DOHH2 (cell line): Measurements from ENCODE around the gene CDK3.

Source experiments
- CTCF ChIP-seq: fragments of 200-600 bp; sonication (generic); IDR thresholded peaks from one replicate; pipeline ENCODE4 v1.5.1; 2014; ENCODE audit warnings: antibody characterized with exemption, mild to moderate bottlenecking, low read depth, low read length; ENCODE audit not compliant: poor library complexity, severe bottlenecking
- EZH2phosphoT487 ChIP-seq: fragments of 200-600 bp; sonication (generic); IDR thresholded peaks from 2 replicates; pipeline ENCODE4 v1.6.1; 2017; ENCODE audit warnings: borderline replicate concordance, mild to moderate bottlenecking, antibody characterized with exemption, low read length, moderate library complexity, mixed read lengths

GRCh38 chr17:76023900-76024237, 23.2 kb downstream of the CDK3 start:
- TF ChIP-seq CTCF (no peak), EZH2phosphoT487 (no peak)
